Body of pancreas (tissue), 4 donors: ENCODE results near the gene GTF2F2.

Experiments used
- CTCF ChIP-seq, 7 experiments: fragments of 450-650 bp in 4 of 7; fragments of 200-600 bp in 3 of 7; sonication (generic) in 3 of 7; IDR thresholded peaks; one replicate each; pipeline ENCODE4 v1.5.1; 2016 to 2019; ENCODE audit warnings: antibody characterized with exemption in 7 of 7
- POLR2A ChIP-seq, 3 donors: fragments of 450-650 bp; IDR thresholded peaks; one replicate each; pipeline ENCODE4 v1.6.1; 2016; ENCODE audit warnings: antibody characterized with exemption in 3 of 3, mild to moderate bottlenecking in 2 of 3

DNA sequence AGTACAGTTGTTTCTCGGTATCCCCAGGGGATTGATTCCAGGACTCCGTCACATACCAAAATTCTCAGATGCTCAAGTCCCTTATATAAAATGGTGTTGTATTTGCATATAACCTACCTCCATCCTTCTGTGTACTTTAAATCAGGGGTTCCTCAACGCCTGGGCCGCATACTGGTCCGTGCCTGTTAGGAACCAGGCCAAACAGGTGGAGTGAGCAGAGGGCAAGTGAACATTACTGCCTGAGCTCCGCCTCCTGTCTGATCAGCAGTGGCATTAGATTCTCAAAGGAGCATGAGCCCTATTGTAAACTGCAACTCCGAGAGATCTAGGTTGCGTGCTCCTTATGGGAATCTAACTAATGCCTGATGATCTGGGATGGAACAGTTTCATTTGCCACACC, 122.8 kb downstream of the GTF2F2 start:
- TF ChIP-seq CTCF (IDR thresholded peaks at IDR 0.05): no peak
- TF ChIP-seq POLR2A (IDR thresholded peaks at IDR 0.05): no peak
